GM10266 (cell line): ENCODE measurements around the gene FGD6.

Experiments
- DNase-seq: peaks from one replicate; pipeline ENCODE4 v3.0.0; 2012; ENCODE audit errors: extremely low spot score
- CTCF ChIP-seq: IDR thresholded peaks from 2 replicates; pipeline ENCODE4 v1.5.1; 2012; ENCODE audit warnings: mild to moderate bottlenecking, low read depth; ENCODE audit not compliant: control insufficient read depth, insufficient read depth; ENCODE audit errors: missing control alignments

FGD6 gene

GRCh38 chr12:95191060-95191696 is 26.1 kb downstream of the FGD6 start:
- no peak for TF ChIP-seq CTCF
- DNase-seq: no peak

GRCh38 chr12:95187865-95188415 is 29.3 kb downstream of the FGD6 start:
- no peak for DNase-seq
- TF ChIP-seq CTCF: no peak

DNA sequence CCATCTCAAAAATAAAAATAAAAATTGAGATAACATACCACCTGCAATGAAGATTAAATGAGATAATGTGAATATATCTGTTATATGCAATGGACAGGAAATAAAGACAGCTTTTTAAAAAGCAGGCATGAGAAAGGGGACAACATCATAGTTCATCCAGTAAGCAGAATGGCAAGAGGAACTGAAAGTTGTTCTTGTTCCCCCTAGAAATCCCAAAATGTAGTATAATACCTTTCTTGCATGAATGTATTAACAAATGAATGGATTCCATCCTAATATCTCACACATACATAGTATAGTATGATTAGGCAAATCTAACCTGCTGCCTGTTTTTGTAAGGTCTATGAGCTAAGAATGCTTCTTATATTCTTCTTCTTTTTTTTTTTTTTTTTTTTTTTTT is 31.4 kb downstream of the FGD6 start:
- TF ChIP-seq CTCF: no peak
- DNase-seq: no peak

GRCh38 chr12:95185072-95185471 is 32.2 kb downstream of the FGD6 start:
- no peak for TF ChIP-seq CTCF
- no peak for DNase-seq

DNA sequence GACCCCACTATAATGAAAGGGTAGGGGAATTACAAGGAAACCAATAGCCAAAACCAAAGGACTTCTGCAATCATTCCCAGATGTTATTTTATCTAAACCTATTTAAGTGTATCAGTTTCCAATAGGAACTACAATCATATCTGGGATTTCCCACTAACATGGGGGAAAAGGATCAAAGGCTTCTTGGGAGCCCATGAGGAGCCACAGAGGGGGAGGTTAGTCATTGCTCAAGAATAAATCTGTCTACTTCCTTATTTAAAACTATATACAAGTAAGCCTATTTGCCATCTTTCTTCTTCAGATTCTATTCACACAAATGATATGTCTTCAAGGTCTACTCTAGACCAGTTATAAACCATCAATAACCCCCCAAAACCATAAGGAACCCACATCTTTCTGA is 33.1 kb downstream of the FGD6 start:
- no peak for DNase-seq

GRCh38 chr12:95182868-95183415 is 34.3 kb downstream of the FGD6 start:
- TF ChIP-seq CTCF: no peak
- no peak for DNase-seq

More for the DNA sequence above, 33.1 kb downstream of the FGD6 start:
- no peak for TF ChIP-seq CTCF

DNA sequence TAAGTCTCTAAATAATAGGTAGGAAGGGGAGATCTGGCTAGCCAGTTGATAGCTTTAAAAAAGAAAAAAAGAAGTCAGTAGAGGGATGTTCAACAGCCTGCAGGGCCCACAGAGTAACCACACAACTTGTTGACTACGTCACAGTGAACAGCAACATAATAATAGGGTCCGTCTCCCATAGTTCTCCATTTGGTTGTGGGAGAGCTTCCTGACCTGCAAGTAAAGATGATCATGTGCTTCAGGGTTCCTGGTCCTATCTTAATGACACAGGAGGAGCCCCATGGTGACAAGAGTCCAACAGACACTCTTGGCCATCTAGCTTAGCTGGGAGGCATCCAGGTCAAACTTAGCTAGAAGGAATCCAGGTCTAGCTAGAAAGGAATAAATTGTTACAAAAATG is 36.2 kb downstream of the FGD6 start:
- no peak for TF ChIP-seq CTCF
- no peak for DNase-seq
